Stimulated activated CD8-positive, alpha-beta memory T cell treated with anti-CD3 and anti-CD28 coated beads, Interleukin-12 subunit alpha, Interleukin-12 subunit beta, amount 100 ng/mL, for 1 hour (primary cell): Measurements from ENCODE around the gene UNC5B.

Source experiments
- DNase-seq: peaks from one replicate; pipeline ENCODE4 v3.0.0-alpha.2; 2020; ENCODE audit warnings: low read depth

UNC5B gene

DNA sequence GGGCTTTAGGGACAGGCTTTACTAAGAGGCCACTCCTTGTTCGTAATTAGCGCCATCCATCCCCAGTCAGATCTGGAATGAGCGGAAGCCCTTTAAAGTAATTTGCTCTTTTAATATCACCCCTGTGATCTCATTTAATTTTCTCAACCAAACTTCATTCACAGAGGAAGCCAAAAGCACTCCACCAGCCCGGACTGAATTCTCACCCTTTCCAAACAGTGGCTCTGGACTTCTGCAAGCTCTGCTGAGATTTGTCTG, 43.1 kb downstream of the UNC5B start:
- DNase-seq, result no peak

- no peak for DNase-seq
These were observed 43.7 kb downstream of the UNC5B start for GRCh38 chr10:71255808-71256660.

DNA sequence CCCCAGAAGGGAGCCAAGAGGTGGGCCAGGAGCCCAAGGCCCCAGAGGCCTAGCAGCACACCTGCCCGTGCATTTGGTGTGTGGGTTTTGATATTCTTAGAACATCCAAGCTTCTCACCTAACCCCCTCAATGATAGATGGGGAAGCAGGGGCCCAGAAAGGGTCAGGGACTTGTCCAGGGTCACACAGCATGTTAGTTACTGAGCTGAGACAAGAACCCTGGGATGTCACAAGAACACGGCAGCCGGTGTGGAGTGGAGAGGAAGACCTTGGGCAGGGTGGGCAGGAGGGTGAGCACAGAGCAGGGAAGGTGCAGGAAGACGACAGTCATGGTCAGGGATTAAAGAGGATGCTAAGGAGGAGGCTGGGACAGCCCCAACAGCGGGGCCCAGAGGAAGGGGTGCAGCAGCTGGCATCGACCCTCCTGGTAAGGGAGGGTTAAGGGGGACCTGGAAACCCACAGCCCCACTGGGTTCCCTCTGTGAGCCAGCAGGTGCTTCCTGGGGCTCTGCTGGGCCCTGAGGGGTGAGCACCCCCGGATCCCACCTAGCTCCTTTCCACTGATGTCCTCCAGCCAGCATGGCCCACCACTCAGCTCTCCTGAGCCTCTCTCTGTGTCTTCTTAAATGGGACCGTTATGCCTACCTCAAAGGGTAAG, 44.4 kb downstream of the UNC5B start:
- DNase-seq, result no peak

DNA sequence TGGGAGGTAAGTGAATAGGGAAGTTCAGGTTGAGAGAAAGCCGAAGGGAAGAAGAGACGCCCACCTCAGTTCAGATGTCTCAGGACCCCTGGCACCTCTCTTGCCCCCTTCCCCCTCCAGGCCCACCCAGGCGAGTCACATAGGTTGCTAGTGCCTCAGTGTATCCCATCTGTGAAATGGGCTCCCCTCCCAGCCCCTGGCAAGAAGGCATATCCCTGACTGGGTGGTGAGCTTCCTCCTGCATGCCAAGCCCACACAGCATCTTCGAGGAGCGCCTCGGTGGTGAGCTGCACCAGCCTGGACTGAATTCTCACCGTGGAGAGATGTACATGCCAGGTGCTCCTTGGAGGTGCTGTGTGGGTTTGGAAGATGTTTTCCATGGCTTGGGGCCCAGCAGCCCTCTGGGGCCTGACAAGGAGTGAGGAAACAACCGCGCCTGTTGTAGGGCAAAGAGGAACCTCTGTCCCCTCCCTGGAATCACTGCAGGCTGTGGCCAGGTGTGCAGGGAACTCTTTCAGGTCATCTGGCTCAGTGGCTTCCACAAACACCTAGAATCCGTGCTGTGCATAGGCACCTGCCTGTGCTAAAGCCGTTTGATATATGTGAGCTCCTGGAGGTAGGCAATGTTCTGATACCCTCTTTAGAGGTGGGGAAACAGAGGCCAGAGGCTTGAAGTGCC, 45.1 kb downstream of the UNC5B start:
- DNase-seq, result no peak

DNA sequence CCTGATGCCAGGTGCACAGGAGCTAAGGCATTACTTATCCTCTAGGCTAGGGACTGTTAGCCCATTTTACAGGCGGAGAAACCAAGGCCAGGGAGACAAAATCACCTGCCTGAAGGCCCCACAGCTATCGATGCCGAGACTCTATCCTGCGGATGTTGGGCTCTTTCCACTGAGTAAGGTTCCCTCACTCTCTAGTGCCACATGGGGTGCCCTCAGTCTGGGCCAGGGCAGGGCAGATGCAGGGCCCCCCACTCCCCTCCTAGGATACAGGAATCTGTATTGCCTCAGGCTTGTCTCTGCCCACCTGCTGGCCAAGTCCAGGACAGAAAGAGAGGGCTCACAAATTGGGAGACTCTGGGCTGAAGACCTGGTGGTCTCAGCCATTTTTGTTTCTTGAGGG, 45.7 kb downstream of the UNC5B start:
- no peak for DNase-seq

DNA sequence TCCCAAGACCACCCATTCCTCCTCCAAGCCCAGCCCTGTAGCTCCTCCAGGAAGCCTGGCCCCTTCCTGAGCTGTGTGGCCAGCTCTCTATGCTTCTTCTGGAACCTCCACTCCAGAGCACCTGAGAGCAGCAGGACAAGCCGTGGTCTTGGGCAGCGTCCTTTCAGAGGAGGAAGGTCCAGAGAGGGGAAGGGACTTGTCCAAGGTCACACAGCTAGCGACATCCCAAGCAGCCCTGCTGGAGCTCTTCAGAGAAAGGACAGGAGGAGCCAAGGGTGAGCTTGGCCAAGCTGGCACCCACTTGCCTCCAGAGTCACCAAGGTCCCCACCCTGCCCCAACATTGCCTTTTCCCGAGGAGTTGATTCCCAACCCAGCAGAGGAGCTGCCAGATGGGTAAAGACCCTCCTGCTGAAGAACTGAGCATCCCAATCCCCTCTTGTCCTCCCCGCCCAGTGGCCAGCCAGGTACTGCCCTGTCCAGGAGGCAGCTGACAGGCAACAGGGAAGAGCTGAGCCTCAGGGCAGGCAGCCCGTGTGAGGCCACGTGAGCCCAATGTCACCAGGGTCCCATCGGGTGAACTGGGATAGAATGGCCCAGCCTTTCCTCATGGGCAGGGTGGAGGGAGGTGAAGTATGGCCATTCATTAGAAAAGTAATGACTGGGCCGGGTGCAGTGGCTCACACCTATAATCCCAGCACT, 46.2 kb downstream of the UNC5B start:
- DNase-seq, result no peak

- no peak for DNase-seq
These were observed 46.9 kb downstream of the UNC5B start for GRCh38 chr10:71259282-71259681.

DNA sequence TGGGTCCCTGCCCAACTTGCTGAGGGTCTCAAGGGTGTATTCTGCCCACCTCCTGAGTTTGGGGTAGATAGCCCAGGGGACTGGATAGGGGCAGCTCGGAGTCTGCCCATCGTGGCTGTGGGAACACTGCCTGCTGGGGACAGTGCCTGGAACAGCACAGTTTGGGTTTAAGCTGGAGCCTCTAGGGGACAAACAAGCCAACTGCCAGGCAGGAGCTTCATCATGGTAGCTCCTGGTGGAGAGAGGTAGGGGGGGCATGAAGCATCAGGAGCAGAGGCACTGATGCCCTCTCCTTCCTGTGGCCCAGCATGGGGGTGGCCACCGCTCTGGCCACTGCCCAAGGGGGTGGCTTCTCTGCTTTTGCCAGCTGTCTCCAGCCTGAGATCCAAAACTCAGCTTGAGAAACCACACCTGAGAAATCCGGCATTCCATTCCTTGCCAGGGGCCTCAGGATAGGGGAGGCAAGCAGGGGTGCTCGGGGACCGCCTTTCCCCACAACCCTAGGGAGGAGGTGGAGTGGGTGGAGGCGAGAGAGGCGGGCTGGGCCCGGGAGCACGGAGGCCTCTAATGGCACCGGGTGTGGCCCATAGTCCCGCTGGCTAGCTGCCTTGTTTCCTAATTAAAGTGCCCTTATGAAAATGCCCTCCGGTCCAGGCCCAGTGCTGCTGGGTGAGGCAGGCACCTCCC, 47.6 kb downstream of the UNC5B start:
- DNase-seq, result no peak

DNA sequence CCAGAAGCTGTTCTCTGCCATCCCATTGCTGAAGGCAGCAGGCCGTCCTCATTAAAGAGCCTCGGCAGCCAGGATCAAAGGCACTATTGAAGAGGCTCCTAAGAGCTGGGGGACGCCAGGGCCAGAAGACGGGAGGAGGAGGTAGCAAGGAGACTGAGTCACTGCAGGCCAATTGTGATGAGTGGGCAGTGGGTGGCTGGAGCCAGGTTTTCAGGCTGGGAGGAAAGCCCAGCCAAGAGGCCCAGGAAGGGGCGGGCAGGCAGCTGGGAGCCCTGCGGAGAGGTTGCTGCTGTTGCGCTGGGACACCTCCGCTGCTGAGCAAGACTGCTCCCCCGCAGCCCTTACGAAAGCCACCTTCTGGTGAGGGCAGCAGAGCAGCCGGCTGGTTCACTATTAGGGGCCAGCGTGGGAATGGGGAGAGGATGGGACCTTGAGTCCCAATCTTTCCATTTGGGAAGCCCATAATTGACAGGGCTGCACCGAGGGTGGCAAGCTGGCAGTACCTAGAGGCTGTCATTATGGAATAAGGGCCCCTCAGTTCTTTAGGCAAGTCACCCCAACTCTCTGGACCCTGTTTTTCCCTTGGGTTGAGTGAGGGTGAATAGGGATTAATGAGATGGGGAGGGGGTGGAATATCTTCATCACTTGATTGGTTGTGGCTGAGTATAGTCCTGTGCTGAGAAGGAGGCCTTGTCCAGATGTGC, 48.4 kb downstream of the UNC5B start:
- no peak for DNase-seq

DNA sequence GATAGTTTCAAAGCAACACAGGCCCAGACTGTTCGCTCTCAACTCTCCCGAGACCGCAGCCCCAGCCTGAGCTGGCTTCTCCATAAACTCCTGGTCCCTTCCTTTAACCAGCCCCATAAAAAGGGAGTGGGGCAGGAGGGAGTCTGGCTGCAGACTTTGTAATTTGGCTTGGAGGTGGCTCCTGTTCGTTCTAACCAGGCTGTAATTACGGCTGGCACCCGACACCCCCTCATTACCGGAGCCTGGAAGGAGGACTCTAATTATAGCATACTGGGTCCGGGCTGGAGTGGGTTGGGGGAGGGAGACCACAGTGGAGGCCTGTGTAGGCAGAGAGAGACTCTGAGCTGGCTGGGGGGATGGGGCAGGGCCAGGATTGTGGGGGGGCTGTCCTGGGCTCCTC, 49.7 kb downstream of the UNC5B start:
- no peak for DNase-seq

- no peak for DNase-seq
These were observed 50.4 kb downstream of the UNC5B start for GRCh38 chr10:71262817-71263216.

DNA sequence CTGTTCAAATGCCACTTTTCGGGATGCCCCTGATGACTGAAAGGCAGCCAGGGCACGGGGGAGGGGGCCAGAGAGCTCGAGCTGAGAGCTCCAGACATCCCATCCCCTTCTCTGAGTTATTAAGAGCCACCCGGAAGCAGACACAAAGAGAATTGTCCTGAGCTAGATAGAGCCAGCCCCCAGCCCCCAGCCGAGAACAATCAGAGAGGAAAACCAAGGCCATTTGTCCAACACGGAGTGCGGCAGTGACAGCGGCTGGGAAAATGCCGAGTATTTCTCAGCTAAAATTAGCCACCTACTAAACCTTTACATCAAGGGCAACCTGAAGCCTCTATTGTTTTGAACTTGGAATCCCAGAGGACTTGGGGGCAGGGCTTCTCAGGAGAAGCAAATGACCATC, 51.0 kb downstream of the UNC5B start:
- no peak for DNase-seq

- DNase-seq, result no peak
These were observed 52.2 kb downstream of the UNC5B start for GRCh38 chr10:71264345-71265200.

DNA sequence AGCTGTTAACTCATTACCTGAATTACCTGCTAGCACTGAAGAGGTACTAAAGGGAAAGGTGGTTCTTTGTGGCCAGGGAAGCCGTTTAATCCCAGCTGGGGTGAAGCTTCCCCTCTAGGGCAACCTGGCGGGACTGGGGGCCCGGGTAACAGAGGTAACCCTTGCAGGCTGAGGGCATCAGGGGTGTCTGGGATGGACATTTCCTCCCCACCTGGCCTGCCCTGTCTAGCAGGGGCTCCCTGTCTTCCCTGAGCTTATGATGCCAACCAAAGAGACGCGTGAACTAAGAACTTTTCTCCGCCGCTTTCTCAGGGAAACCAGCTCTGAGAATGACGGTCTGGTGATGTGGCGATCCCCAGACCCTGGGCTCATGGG, 52.8 kb downstream of the UNC5B start:
- no peak for DNase-seq

DNA sequence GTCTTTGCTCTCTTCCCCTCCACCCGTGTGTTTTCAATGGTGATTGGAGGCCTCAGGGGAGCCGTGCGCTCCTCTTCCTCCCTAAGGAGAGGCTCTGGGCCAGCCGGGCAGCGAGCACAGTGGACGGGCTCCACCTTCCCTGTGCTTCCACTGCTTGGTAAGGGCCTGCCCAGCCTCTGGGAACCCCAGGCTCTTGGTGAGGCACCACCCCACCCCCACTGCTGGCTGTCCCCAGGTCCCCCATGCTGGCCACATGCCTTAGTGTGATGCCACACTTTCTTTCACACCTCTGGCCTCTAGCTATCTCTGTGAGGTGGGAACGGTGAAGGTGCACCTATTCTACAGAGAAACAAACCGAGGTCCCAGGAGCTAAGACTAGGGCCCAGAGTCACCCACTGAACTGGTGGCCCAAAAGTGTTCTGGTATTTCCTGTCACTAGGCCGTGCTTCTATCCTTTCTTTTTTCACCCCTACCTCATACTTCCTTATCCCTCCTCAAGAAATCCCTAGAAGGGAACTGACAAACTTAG, 53.3 kb downstream of the UNC5B start:
- no peak for DNase-seq

GRCh38 chr10:71266147-71266917, 54.0 kb downstream of the UNC5B start:
- no peak for DNase-seq

DNA sequence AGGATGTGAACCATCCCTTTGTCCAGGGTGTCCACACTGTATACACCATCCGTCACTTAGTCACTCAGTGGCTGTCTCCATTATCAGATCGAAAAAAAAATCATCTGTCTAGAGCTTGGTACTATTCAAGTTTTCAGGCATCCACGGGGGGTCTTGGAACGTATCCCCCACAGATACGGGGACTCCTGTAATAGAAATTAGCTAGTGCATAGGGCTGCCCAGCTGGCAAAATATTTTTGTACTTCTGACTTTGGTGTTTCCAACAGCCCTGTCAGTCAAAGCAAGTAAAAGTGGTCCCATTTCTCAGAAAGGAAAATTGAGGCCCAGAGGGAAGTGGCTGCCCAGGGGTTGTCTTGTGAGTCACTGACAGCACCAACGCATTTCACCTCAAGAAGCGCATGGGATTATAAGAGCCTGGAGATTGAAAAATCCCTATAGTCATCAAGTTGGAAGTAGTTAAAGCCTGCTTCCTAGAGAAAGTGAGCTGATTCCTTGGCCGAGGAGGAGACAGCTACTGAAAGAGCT, 54.6 kb downstream of the UNC5B start:
- DNase-seq, result no peak

DNA sequence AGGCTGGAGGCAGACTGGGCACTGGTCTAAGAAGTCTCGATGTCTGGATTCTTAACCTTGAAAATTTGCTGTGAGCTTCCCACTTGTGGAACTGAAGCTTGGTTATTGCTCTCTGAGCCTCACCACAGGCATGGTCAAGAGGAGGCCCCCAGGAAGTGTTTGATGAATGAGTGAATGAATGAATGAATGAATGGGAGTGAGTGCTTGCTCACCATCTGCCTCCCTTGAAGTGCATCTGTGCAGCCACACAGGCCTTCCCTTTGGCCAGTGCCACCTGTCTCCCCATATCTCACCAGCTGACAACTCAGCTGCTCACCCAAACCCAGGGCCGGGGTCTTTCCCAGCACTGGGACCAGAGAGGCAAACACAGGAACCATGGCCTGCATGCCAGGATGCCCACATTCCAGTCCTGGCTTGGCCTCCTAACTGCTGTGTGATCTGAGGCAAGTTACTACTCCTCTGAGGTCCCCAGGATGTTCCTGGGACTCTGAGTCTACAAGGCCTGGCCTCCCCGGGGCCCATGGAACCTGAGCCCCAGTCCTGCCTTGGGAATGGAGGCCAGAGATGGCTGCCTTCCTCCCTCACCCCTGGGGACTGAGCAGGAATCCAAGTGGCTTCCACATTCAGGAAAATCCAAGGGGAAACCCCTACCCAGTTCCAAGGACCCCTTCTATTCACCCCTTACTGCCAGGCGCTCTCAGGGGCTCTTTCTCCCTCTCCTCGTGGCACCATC, 55.3 kb downstream of the UNC5B start:
- no peak for DNase-seq

- no peak for DNase-seq
These were observed 55.9 kb downstream of the UNC5B start for GRCh38 chr10:71268247-71268691.
